ENCODE data around the gene AGPAT4. TPM values are rescaled to one million over a fixed set of nuclear protein-coding genes. Genes with fewer than 3 reads are reported as not detected.

Gene AGPAT4
- total and polyA plus RNA-seq, 2 of the 4 experiments (the other 2 are of a cell fraction): 3.6 to 3.8 TPM

DNA sequence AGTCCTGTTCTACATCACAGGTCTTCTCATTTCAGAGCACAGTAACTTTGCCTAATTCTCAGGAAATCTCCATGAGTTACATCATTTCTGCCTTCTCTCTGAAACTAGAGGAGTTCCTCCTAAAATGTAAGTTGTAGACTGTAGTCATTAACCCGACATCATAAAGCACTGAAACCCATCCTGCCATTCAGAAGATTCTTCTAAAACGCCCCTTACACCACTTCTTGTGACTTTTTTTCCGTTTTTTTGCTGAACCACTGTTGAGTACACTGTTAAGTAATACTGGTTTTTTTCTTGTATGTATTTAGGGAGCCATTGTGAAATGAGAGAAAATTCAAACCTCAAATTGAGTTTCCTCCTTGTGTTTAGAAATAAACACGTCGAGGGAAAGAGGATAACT lies 164.9 kb downstream of the AGPAT4 start:
- Histone ChIP-seq H2BK20ac (ENCODE audit: low read depth, low read length) (no peak overlapping the region), H2BK5ac (ENCODE audit: low read depth, low read length, poor library complexity, severe bottlenecking) (no peak overlapping the region), H3K27ac (ENCODE audit: insufficient read depth, low read length) (no peak overlapping the region), H2AK5ac (ENCODE audit: low read depth, low read length) (no peak overlapping the region), H2BK120ac (ENCODE audit: low read depth, low read length) (no peak overlapping the region), H3K9ac (ENCODE audit: low read depth, low read length) (no peak overlapping the region), H4K91ac (ENCODE audit: insufficient read depth, low read depth, low read length) (no peak overlapping the region), H3K4me2 (ENCODE audit: low read depth, low read length) (no peak overlapping the region), H2AFZ (replicated peaks; ENCODE audit: low read length, poor library complexity) (no peak overlapping the region), H3K79me1 (ENCODE audit: low read depth in 1 of 2, low read length in 2 of 2) (no peaks in the 10 kb centered on the region; a peak in 1 of 4 replicates), H2BK15ac (ENCODE audit: low read depth, low read length) (no peak overlapping the region), H3K56ac (ENCODE audit: extremely low read depth, insufficient read depth, low read length) (no peak overlapping the region), H3K9me3 (ENCODE audit: control insufficient read depth, insufficient read depth, low read length) (no peaks in the 10 kb centered on the region), H3K36me3 (ENCODE audit: control insufficient read depth, insufficient read depth, low read length) (peaks cover 34% of the 10 kb centered on the region), H3K4ac (ENCODE audit: low read depth, low read length) (no peak overlapping the region), H4K5ac (ENCODE audit: low read depth, low read length) (no peak overlapping the region), H3K18ac (ENCODE audit: low read depth, low read length) (no peak overlapping the region), H3K4me1 (ENCODE audit: control insufficient read depth, insufficient read depth, low read length) (peaks cover 2% of the 10 kb centered on the region; the same call in 1 of the 2 replicates), H3K9me1 (ENCODE audit: insufficient read depth, low read length) (peaks cover 2% of the 10 kb centered on the region; the same call in 1 of the 2 replicates), H2AK9ac (replicated peaks; ENCODE audit: low read depth, low read length, poor library complexity) (no peak overlapping the region), H3K4me3 (ENCODE audit: insufficient read depth, low read depth, low read length) (no peak overlapping the region), H3K23ac (ENCODE audit: low read depth, low read length) (no peak overlapping the region), H3K14ac (replicated peaks; ENCODE audit: low read depth, low read length) (no peak overlapping the region), H4K8ac (ENCODE audit: low read depth in 2 of 2, low read length in 2 of 2) (no peak overlapping the region), H4K20me1 (ENCODE audit: insufficient read depth, low read length) (no peaks in the 10 kb centered on the region), H3K27me3 (ENCODE audit: control insufficient read depth, insufficient read depth, low read length) (no peaks in the 10 kb centered on the region)
- in situ Hi-C loops (cut with MboI; ENCODE audit: low sequenced_read_pairs): no loop called here
- TF ChIP-seq RFX5 (IDR thresholded peaks at IDR 0.05; ENCODE audit: low read depth, low read length): no peak
- TF ChIP-seq BHLHE40 (IDR thresholded peaks at IDR 0.05; ENCODE audit: low read depth, low read length): no peak
- TF ChIP-seq FOS (IDR thresholded peaks at IDR 0.05; ENCODE audit: low read depth, low read length): no peak
- TF ChIP-seq MAZ (IDR thresholded peaks at IDR 0.05; ENCODE audit: borderline replicate concordance, low read depth, low read length): no peak
- no peak for TF ChIP-seq RAD21 (IDR thresholded peaks at IDR 0.05; ENCODE audit: low read length)
- no peak for TF ChIP-seq NFE2L2 (IDR thresholded peaks at IDR 0.05; ENCODE audit: low read depth, low read length)
- no peak for TF ChIP-seq CEBPB (IDR thresholded peaks at IDR 0.05; ENCODE audit: low read depth, low read length)
- no peak for TF ChIP-seq MXI1 (IDR thresholded peaks at IDR 0.05; ENCODE audit: borderline replicate concordance, low read depth, low read length)
- intact Hi-C loops (cut with micrococcal nuclease): no loop called here
- ATAC-seq (ENCODE audit: low read depth) (no peak), DNase-seq (no peak)
- POLR2A ChIA-PET (ENCODE audit: unreplicated experiment): no interaction called here
- dilution Hi-C loops (cut with HindIII; ENCODE audit: low sequenced_read_pairs, unreplicated experiment): no loop called here
- no TSS peak for BruUV-seq (replicated peaks)
- CTCF ChIA-PET: no interaction called here
- WGBS, 2 experiments (ENCODE audit: extremely low coverage in 2 of 2, insufficient read length in 1 of 2): no CpG with 5 or more reads among the region's 5 CpGs
